HepG2 (cell line): ENCODE data around the gene RUNX3. TPM values are rescaled to one million over a fixed set of nuclear protein-coding genes. Genes with fewer than 3 reads are reported as not detected.
A peak's percentile ranks its signal among the peaks of the same experiment; 100 is the strongest.

ENCODE experiments used
- ATAC-seq: fragments of 200-7000 bp; cut with Tn5 transposase; 3 replicates; pipeline ENCODE4 v1.9.1; 2020; ENCODE audit warnings: mild to moderate bottlenecking, moderate library complexity
- BruUV-seq: library from RNA; stranded (reverse); fragments of 400-500 nt; replicated peaks from 2 replicates; lab custom pipeline; 2021; lab: Mats Ljungman, UMichigan
- CTCF ChIA-PET: fragments of 300-600 bp; formaldehyde crosslinking; extraction: SDS; loops from one replicate; lab custom pipeline; 2021; ENCODE audit warnings: low total read pairs, inconsistent platforms, low intra/inter-chr PET ratio; lab: Yijun Ruan, JAX
- POLR2A ChIA-PET: fragments of 350-600 bp; sonication (Branson Sonifier 250); formaldehyde crosslinking; loops from one replicate; lab custom pipeline; 2020; ENCODE audit warnings: antibody characterized with exemption, inconsistent platforms; lab: Yijun Ruan, JAX
- DNase-seq: peaks from one replicate; pipeline ENCODE4 v3.0.0-alpha.2; 2015; ENCODE audit warnings: low spot score
- FAIRE-seq: peaks from 3 replicates; lab custom pipeline; 2011; peaks lifted over from hg19 to GRCh38; lab: Jason Lieb, UNC
- H2AFZ ChIP-seq: one replicate; pipeline ENCODE4 v1.6.1; 2011; ENCODE audit warnings: low read length, inconsistent platforms
- H3K27ac ChIP-seq: fragments of 300-600 bp; 3 replicates; pipeline ENCODE4 v1.8.0; 2011; ENCODE audit warnings: mixed run types, mild to moderate bottlenecking, mixed read lengths, low read length, inconsistent platforms; ENCODE audit not compliant: insufficient read depth; ENCODE audit errors: extremely low read length
- H3K27me3 ChIP-seq, 2 experiments: fragments of 200-600 bp in 1 of 2; 2 replicates in 1 of 2; 3 replicates in 1 of 2; pipeline versions ENCODE4 v1.6.0 to v1.8.0; 2011; ENCODE audit warnings: low read length in 2 of 2, mild to moderate bottlenecking in 2 of 2, moderate library complexity in 2 of 2, inconsistent platforms in 1 of 2; ENCODE audit not compliant: insufficient read depth in 2 of 2, control insufficient read depth in 1 of 2
- H3K36me3 ChIP-seq, 2 experiments: fragments of 200-600 bp in 1 of 2; replicated peaks in 1 of 2; 2 replicates in 1 of 2; 3 replicates in 1 of 2; pipeline versions ENCODE4 v1.5.1 to v1.8.0; 2011; ENCODE audit warnings: low read length in 2 of 2, inconsistent platforms in 1 of 2; ENCODE audit not compliant: insufficient read depth in 2 of 2, control insufficient read depth in 1 of 2
- H3K4me1 ChIP-seq: 2 replicates; pipeline ENCODE4 v1.5.1; 2012; ENCODE audit warnings: low read length, inconsistent platforms; ENCODE audit not compliant: insufficient read depth
- H3K4me2 ChIP-seq: 2 replicates; pipeline ENCODE4 v1.6.0; 2011; ENCODE audit warnings: low read depth, low read length, inconsistent platforms
- H3K4me3 ChIP-seq, 3 experiments: fragments of 200-600 bp in 1 of 3; sonication (generic), shearing (Covaris generic) in 1 of 3; replicated peaks in 1 of 3; 2 replicates each; pipeline ENCODE4 v1.5.1; 2011 to 2016; ENCODE audit warnings: low read length in 3 of 3, inconsistent platforms in 2 of 3, low read depth in 2 of 3, mild to moderate bottlenecking in 2 of 3, control low read depth in 1 of 3, mixed read lengths in 1 of 3; ENCODE audit not compliant: insufficient read depth in 1 of 3
- H3K79me2 ChIP-seq: one replicate; pipeline ENCODE4 v1.6.1; 2011; ENCODE audit warnings: low read length, inconsistent platforms; ENCODE audit not compliant: insufficient read depth
- H3K9ac ChIP-seq: 2 replicates; pipeline ENCODE4 v1.6.0; 2011; ENCODE audit warnings: mild to moderate bottlenecking, low read depth, low read length, inconsistent platforms; ENCODE audit not compliant: insufficient read depth
- H3K9me3 ChIP-seq: 2 replicates; pipeline ENCODE4 v1.5.1; 2012; ENCODE audit warnings: mild to moderate bottlenecking, low read length
- H4K20me1 ChIP-seq: 2 replicates; pipeline ENCODE4 v1.6.0; 2011; ENCODE audit warnings: inconsistent platforms, mild to moderate bottlenecking, low read length, moderate library complexity; ENCODE audit not compliant: insufficient read depth
- CERS6 ChIP-seq: sonication (generic); formaldehyde crosslinking; IDR thresholded peaks from 2 replicates; pipeline ENCODE4 v1.5.0; 2020; ENCODE audit warnings: missing genetic modification reagents
- FOXP4 ChIP-seq: sonication (generic); formaldehyde crosslinking; IDR thresholded peaks from 2 replicates; pipeline ENCODE4 v1.4.0; 2020; ENCODE audit warnings: missing genetic modification reagents
- HHEX ChIP-seq: IDR thresholded peaks from 2 replicates; pipeline ENCODE4 v1.6.1; 2016; ENCODE audit warnings: control low read depth
- HOMEZ ChIP-seq: IDR thresholded peaks from 2 replicates; pipeline ENCODE4 v1.6.1; 2016; ENCODE audit warnings: low read depth
- JUNB ChIP-seq: sonication (generic); formaldehyde crosslinking; IDR thresholded peaks from 2 replicates; pipeline ENCODE4 v1.8.0; 2022; ENCODE audit warnings: missing genetic modification reagents, mild to moderate bottlenecking, borderline replicate concordance
- MAFF ChIP-seq: IDR thresholded peaks from 2 replicates; pipeline ENCODE4 v1.6.1; 2011; ENCODE audit warnings: low read depth, low read length, improper control_type of control experiment
- MZF1 ChIP-seq: sonication (generic); formaldehyde crosslinking; IDR thresholded peaks from 2 replicates; pipeline ENCODE4 v1.8.1; 2023; ENCODE audit warnings: mild to moderate bottlenecking, missing genetic modification reagents, borderline replicate concordance
- REXO4 ChIP-seq: sonication (generic); formaldehyde crosslinking; IDR thresholded peaks from 2 replicates; pipeline ENCODE4 v1.8.0; 2022; ENCODE audit warnings: missing genetic modification reagents, mild to moderate bottlenecking, borderline replicate concordance
- RORA ChIP-seq: sonication (generic); formaldehyde crosslinking; IDR thresholded peaks from 2 replicates; pipeline ENCODE4 v1.5.0; 2020; ENCODE audit warnings: mild to moderate bottlenecking, missing genetic modification reagents, moderate library complexity
- SAP130 ChIP-seq: IDR thresholded peaks from 2 replicates; pipeline ENCODE4 v1.6.1; 2016; ENCODE audit warnings: low read depth
- SRSF9 ChIP-seq: fragments of 200-400 bp; formaldehyde crosslinking; IDR thresholded peaks from 2 replicates; pipeline ENCODE4 v1.6.1; 2018; ENCODE audit warnings: borderline replicate concordance, mild to moderate bottlenecking, low read depth, low read length; ENCODE audit not compliant: insufficient read depth, poor library complexity, severe bottlenecking
- SRY ChIP-seq: sonication (generic); formaldehyde crosslinking; IDR thresholded peaks from 2 replicates; pipeline ENCODE4 v1.8.0; 2022; ENCODE audit warnings: mild to moderate bottlenecking, missing genetic modification reagents
- TARDBP ChIP-seq: sonication (generic); formaldehyde crosslinking; IDR thresholded peaks from 2 replicates; pipeline ENCODE4 v1.8.0; 2022; ENCODE audit warnings: mild to moderate bottlenecking, missing genetic modification reagents
- ZNF577 ChIP-seq: sonication (generic); formaldehyde crosslinking; IDR thresholded peaks from 2 replicates; pipeline ENCODE4 v1.4.0; 2020; ENCODE audit warnings: mild to moderate bottlenecking, low read depth, missing genetic modification reagents, borderline replicate concordance
- WGBS: methylation state at CpG from one replicate; pipeline ENCODE4 v1.1.6; 2017; ENCODE audit warnings: low lambda C conversion rate; 5-methylcytosine and 5-hydroxymethylcytosine counted together
- in situ Hi-C: cut with HindIII; loops from 2 replicates; pipeline ENCODE4 v1.10.0; 2017; ENCODE audit warnings: low pct_unique_long_range_greater_than_20kb; ENCODE audit not compliant: extremely low pct_ligation_motif_present
- intact Hi-C: fragments of 100-400 bp; cut with micrococcal nuclease; formaldehyde crosslinking; loops from one replicate; pipeline ENCODE4 v1.10.0; 2022; ENCODE audit not compliant: unreplicated experiment
- polyA plus RNA-seq, 8 experiments: library from polyadenylated mRNA; depleted of rRNA in 3 of 8; stranded (reverse) in 7 of 8; unstranded in 1 of 8; fragments of >200 nt; fragmentation: Illumina TruSeq in 4 of 8; extraction: Trizol in 4 of 8; gene quantifications; 2 replicates each; pipeline versions ENCODE4 v1.2.1 to v1.2.3, GENCODE V29; 2011 to 2016; ENCODE audit warnings: low read depth in 4 of 8, missing spikeins in 1 of 8, mixed read lengths in 1 of 8; ENCODE audit not compliant: insufficient read depth in 1 of 8
- total RNA-seq, 5 experiments: library from RNA; depleted of rRNA; stranded (reverse); fragments of >200 nt; fragmentation: Illumina TruSeq; extraction: Trizol; gene quantifications; 2 replicates each; pipeline ENCODE4 v1.2.3, GENCODE V29; 2016; ENCODE audit warnings: low read depth in 1 of 5
- TF ChIP-seq, protein P1 (sequence below): fragments of 450-650 bp; IDR thresholded peaks from 2 replicates; pipeline ENCODE4 v1.6.1; 2016

Gene RUNX3
- total and polyA plus RNA-seq, 2 of the 13 experiments (the other 11 are each of a cell fraction or from before 2014, with no cell fraction given), result 0.04 to 0.22 TPM

DNA sequence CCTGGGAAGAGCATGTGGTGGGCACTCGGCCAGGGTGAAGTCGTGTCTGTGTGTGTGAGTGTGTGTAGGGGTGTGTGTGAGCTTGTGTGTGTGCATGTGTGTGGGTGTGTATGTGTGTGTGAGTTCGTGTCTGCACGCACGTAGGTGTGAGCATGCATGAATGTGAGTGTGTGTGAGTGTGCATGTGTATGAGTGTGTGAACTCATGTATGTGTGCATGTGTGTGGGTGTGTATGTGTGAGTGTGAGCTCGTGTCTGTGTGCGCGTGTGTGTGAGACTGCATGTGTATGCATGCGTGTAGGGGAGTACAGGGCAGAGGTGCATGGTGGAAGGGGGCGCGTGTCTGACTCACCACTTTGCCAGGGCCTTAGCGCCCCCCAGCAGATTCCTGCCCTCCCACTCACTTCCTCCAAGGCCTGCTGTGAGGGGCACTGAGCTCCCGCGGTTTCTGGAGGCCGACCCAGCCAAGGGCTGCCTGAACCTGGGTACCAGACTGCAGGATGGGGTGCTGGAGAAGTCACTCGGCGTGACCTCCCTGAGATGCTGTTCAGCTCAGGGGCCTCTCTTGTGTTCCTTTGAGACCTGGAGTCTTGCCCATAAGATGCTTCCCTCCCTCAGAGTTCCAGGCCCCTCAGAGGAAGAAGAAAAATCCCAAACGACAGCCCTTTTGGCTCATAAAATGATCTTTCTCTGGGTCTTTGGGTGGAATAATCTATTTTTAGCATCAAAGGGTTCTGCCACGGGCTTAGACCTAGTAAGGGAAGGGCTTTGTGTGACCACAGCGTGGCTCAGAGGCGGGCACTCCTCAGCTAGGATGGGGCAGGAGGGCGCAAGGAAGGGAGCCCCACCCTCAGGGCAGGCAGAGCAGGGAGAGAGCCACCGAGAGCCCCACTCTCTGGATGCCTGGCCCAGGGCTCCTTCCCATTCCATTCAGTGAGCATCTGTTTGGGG is 41.1 kb upstream of the RUNX3 start:
- H3K27ac ChIP-seq, result no peak overlapping the region
- FAIRE-seq, result no peak

More for the DNA sequence above, 41.1 kb upstream of the RUNX3 start:
- WGBS, result 51% methylated on average over 17 of the region's 23 CpGs
- H4K20me1 ChIP-seq, result no peaks in the 10 kb centered on the region
- peaks cover 8% of the 10 kb centered on the region; the same call in 1 of the 2 replicates for H3K4me1 ChIP-seq
- H3K4me2 ChIP-seq, result no peak overlapping the region
- in situ Hi-C loops, result no loop called here
- no peaks in the 10 kb centered on the region for H3K36me3 ChIP-seq
- POLR2A ChIA-PET, result no interaction called here
- no peak overlapping the region for H3K4me3 ChIP-seq
- H2AFZ ChIP-seq, result no peak overlapping the region
- peaks cover 2 to 25% of the 10 kb centered on the region in 2 experiments; a peak in 1 of 5 replicates for H3K27me3 ChIP-seq
- DNase-seq, result no peak
- CTCF ChIA-PET, result no interaction called here
- H3K9ac ChIP-seq, result no peak overlapping the region
- no peaks in the 10 kb centered on the region for H3K79me2 ChIP-seq
- intact Hi-C loops, result loop anchor here (2.0 kb wide), 1 partner anchor 62 kb away; no protein-coding TSS in a partner anchor
- TF ChIP-seq FOXP4 (no peak), ZNF577 (no peak), SAP130 (CRISPR knock-in tag) (no peak), JUNB (CRISPR knock-in tag) (0 out of 2 replicates have a peak, but pooled peaks have one; percentile 27), SRY (CRISPR knock-in tag) (no peak), MZF1 (no peak), HHEX (CRISPR knock-in tag) (no peak), REXO4 (CRISPR knock-in tag) (no peak), CERS6 (CRISPR knock-in tag) (no peak), SRSF9 (no peak), MAFF (no peak), RORA (CRISPR knock-in tag) (no peak), HOMEZ (CRISPR knock-in tag) (no peak), TARDBP (no peak)
- TF ChIP-seq, protein P1, sequence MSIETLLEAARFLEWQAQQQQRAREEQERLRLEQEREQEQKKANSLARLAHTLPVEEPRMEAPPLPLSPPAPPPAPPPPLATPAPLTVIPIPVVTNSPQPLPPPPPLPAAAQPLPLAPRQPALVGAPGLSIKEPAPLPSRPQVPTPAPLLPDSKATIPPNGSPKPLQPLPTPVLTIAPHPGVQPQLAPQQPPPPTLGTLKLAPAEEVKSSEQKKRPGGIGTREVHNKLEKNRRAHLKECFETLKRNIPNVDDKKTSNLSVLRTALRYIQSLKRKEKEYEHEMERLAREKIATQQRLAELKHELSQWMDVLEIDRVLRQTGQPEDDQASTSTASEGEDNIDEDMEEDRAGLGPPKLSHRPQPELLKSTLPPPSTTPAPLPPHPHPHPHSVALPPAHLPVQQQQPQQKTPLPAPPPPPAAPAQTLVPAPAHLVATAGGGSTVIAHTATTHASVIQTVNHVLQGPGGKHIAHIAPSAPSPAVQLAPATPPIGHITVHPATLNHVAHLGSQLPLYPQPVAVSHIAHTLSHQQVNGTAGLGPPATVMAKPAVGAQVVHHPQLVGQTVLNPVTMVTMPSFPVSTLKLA, result 0 out of 2 replicates have a peak, but pooled peaks have one; percentile 10
- no peak for ATAC-seq
- H3K9me3 ChIP-seq, result peaks cover 14% of the 10 kb centered on the region
- no TSS peak for BruUV-seq
